Renal cortical epithelial cell (primary cell): ENCODE results near the gene MTMR12. TPM values are rescaled to one million over a fixed set of nuclear protein-coding genes. Genes with fewer than 3 reads are reported as not detected.
A peak's percentile ranks its signal among the peaks of the same experiment; 100 is the strongest.
"Not testable (repeated sequence)": the region's sequence is repeated elsewhere in the genome, so short reads cannot be mapped to it uniquely, and the experiment has no call there.

Experiments
- DNase-seq: peaks from one replicate; pipeline ENCODE4 v3.0.0-alpha.2; 2011; ENCODE audit warnings: low read depth
- total RNA-seq: library from RNA; depleted of rRNA; stranded (reverse); fragments of >200 nt; gene quantifications from 2 replicates; pipeline ENCODE4 v1.2.3, GENCODE V29; 2014

MTMR12 gene
- total RNA-seq, 1 donor from 2014 or later: 61.3 TPM

GRCh38 chr5:32232441-32233219 is 80.1 kb downstream of the MTMR12 start:
- peak; percentile 63 for DNase-seq

GRCh38 chr5:32231929-32232328 is 80.8 kb downstream of the MTMR12 start:
- no peak for DNase-seq

DNA sequence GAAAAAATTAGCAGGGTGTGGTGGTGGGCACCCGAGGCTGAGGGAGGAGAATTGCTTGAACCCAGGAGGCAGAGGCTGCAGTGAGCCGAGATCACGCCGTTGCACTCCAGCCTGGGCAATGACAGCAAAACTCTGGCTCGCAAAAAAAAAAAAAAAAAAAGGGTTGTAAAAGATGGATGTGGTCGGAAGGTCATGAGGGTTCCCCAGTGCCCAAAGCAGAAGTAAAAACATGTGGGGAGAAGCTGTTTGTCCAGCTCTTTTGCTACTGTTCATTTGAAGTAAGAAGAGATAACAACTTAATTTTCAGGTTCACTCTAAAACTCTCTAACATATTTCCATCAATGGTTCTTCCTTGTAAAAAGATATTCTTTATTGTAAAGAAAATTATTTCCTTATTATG is 81.5 kb downstream of the MTMR12 start:
- no peak for DNase-seq

GRCh38 chr5:32230356-32231099 is 82.2 kb downstream of the MTMR12 start:
- DNase-seq: no peak

- no peak for DNase-seq
These were observed 83.2 kb downstream of the MTMR12 start for GRCh38 chr5:32229586-32229985.

DNA sequence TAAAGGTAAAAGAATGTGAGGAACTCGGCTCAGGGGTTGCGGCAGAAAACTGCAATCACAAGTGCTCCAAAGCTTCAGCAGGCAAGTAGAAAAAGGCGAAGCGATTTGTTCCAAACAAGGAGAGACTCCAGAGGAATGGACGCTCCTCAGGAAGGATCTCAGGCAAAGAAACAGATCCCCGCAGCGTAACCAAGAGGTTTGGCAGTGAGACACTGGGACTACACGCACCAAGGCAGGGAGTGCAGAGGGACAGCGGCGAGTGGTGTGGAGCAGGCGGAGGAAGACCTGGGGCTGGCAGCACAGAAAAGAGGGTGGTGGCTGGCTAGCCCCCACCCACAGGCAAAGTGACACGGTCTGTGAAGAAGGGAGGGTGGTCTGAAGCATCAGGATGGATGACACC is 83.9 kb downstream of the MTMR12 start:
- no peak for DNase-seq

GRCh38 chr5:32225445-32225844 is 87.3 kb downstream of the MTMR12 start:
- DNase-seq: peak; percentile 96

DNA sequence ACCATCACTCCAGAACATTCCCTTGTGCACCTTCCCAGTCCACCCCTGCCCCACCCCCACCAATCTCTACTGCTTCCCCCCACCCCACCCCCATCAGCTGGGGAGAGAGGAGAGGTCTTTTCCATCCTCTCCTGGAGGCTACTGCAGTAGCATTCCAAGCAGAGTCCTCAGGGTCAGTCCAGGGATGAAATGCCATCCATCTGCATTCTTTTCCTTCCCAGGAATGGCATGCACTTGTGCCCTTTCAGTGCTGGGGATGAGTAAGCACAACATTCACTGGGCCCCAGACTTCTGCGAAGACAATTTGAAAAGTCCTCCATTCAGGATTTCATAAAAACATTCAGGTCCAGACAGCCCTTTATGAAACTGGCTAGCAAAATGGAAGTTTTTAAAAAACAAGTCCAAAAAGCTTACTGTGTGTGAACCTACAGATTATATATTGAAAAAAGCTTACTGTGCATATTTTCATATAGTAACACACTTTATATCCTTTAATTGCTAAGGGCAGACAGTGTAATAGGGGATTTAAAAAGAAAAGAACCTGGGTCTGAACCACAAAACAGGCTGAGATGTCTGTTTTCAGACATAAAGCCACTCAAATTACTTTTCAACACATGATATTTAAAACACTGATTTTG is 88.6 kb downstream of the MTMR12 start:
- peak; percentile 95 for DNase-seq

GRCh38 chr5:32222723-32223470 is 89.8 kb downstream of the MTMR12 start:
- DNase-seq: no peak

DNA sequence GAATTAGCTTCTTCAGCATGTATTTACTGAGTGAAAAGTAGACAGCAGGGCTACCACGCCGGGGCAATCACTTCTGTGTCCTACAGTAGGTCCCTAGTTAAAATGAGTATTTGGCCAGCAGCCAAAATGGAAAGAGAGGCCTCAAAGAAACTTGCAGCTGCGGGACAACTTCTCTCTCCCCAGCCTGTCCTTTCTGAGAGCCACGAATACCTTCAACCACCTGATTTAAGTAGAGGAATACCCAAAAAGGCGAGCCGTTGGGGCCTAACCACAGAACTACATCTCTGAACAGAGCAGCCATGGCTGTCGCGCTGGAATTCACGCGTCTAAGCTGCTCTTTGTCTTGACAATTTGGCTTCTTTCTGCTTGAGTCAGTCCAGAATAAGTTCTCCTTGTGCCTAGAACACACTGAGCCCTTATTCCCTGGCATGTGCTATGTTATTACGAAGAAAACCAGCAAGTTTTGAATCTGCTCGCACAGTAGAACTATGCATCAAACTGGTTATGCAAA is 94.8 kb downstream of the MTMR12 start:
- DNase-seq: no peak

DNA sequence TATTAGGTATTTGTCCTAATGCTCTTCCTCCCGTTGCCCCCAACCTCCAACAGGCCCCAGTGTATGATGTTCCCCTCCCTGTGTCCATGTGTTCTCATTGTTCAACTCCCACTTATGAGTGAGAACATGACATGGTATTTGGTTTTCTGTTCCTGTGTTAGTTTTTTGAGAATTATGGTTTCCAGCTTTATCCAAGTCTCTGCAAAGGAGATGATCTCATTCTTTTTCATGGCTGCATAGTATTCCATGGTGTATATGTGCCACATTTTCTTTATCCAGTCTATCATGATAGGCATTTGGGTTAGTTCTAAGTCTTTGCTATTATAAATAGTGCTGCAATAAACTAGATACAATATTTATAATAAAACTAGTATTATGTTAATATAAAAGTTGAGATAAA is 98.4 kb downstream of the MTMR12 start:
- not testable (repeated sequence) for DNase-seq

GRCh38 chr5:32210151-32210550 is 102.6 kb downstream of the MTMR12 start:
- no peak for DNase-seq

- not testable (repeated sequence) for DNase-seq
These were observed 103.9 kb downstream of the MTMR12 start for GRCh38 chr5:32208837-32209236.

GRCh38 chr5:32207355-32207634 is 105.4 kb downstream of the MTMR12 start:
- DNase-seq: no peak

DNA sequence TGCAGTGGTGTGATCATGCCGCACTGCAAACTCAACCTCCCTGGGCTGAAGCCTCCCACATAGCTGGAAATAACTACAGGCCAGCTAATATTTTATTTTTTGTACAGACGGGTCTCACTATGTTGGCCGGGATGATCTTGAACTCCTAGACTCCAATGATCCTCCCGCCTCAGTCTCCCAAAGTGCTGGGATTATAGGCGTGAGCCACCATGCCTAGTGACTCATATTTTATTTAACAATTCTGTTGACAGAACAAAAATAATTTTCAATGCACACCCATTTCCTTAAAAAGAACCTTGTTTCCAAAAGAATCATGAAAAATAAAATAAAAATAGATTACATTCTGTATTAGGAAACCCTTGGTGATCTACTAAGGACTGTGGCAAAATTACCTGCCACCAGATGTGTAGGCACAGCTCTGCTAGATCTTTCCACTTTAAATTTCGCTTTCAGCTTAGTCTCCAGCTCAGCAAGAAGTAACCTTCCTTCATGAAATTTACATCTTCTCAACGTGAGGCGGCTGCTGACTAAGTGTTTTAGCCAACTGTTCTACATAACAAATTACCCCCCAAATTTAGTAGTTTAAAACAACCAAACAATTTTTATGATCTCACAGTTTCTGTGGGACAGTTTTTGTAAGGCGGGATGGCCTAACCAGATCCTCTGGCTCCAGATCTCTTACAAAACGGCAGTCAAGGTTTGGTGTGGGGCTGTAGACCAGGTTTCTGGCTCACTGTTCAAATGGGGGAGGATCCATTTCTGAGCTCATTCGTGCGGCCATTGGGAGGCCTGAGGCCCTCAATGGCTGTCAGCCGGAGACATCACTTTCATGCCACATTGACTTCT is 106.0 kb downstream of the MTMR12 start:
- no peak for DNase-seq

- no peak for DNase-seq
These were observed 106.7 kb downstream of the MTMR12 start for GRCh38 chr5:32206053-32206452.

DNA sequence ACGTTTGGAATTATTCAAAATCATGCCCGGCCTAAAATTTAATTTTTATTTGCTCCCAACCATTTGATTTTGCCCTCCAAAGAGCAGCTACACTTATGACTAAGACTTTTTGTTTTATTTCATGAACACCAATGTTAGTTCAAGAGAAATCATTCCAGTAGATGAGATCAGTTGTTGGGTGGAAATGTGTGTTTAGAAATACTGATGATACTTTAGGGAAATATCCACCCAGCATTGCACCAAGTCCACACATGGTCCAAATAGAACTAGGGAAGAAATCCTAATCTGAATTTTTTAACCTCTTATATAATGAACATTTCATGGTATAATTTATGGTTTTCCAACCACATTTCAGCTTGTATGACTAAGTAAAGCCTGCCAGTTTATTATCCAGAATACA is 110.3 kb downstream of the MTMR12 start:
- no peak for DNase-seq

GRCh38 chr5:32201122-32201753 is 111.5 kb downstream of the MTMR12 start:
- peak; percentile 74 for DNase-seq

DNA sequence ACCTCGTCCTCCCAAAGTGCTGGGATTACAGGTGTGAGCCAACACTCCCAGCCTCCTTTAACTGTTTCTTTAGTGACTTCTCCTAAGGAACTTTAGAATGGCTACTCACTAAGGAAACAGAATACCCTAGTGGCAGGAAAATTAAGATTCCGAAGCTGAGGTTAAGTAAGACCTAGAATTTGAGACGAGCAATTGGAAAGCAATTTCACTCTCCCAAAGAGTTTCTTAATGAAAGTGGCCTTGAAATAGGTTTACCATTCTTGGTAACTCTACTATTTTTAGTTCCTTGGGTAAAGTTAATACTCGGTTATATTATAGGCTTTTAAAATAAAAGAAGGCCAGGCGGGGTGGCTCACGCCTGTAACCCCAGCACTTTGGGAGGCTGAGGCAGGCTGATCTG is 115.7 kb downstream of the MTMR12 start:
- no peak for DNase-seq

- DNase-seq: no peak
These were observed 117.5 kb downstream of the MTMR12 start for GRCh38 chr5:32195265-32195664.

DNA sequence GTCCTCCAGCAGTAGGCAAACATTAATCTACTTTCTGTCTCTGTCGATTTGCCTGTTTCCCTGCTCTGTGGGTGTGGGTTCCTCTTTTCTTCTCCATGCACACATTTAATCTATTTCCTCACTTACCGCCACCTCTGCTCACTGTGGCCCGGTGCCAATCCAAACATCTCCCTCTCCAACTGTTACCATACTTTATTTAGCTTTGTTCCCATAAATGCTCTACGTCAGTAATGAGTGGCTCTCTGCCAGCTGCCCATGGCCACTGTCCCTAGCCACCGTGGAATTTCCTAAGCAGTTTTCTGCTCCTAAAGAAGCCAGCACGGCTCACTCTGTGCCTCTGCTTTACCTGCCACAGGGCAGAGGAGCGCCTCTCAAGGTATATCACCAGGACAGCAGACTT is 119.1 kb downstream of the MTMR12 start:
- DNase-seq: peak; percentile 91
